ENCODE results near the gene PRKG1.
"Not testable (repeated sequence)": the region's sequence is repeated elsewhere in the genome, so short reads cannot be mapped to it uniquely, and the experiment has no call there.

PRKG1 gene

DNA sequence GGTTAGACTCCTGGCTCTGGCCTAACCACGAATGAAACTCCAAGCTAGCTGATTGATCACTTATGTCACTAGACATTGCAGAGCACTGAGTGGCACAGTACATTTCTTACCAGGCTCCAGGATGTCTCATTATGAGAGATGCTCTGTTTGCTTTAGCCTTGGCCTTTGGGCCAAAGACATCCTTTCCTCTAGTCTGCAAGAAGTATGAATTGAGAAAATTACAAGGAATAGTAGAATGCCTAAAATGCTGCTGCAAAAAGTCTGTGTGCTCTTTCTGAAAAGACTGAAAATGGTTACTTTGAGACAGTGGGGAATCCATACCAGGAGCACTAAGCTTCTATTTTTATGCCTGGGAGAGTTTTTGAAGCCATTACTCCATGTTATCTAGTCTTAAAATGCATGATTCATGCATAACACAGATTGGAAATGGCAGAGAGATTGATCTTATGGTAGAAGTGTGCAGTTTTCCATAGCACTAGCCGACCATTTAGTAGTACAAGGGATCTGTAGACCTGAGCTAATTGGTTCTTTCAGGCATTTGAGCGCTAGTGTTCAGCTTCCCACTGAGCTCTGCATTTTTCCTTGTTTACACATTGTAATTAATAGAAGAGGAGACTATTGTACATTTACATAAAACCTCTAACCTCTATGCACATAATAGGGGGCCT is 303.8 kb downstream of the PRKG1 start:
- no peak for DNase-seq (ENCODE audit: low read depth)

DNA sequence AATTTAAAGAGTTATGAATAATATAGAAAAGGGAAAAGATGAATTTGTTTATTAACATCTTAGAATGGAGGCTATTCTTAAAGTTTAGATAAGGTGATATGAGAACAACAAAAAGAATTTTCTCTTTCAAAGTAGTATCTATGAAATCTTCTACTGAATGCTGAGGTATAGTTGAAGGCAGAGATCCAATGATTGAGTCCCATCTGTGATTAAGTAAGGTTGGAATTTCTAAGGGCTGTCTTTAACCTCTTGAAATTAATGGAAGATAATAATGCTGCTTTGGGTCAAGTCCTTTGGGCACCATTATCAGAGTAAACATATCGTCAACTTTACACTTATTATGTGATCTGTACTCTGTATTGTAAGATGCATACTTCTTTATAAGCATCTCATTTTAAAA is 307.9 kb downstream of the PRKG1 start:
- peak; percentile 10 for DNase-seq (ENCODE audit: low read depth)

DNA sequence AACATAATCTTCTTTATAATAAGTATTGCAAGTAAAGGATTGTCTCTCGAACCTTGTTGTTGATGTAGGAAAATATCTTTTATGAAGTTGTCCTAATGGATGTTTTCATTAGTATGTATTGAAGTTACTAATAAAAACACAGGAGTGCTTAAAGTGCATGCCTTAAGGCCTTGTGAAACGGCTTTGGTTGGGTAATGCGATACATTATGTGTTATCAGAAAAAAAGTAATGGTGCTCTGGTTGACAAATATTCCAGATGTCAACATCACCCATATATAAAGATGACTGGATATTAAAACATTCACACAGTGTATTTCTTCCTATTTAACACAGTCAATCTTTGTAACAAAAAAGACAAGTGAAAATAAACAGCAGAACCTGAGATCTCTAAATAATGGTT is 310.7 kb downstream of the PRKG1 start:
- DNase-seq (ENCODE audit: low read depth): no peak

DNA sequence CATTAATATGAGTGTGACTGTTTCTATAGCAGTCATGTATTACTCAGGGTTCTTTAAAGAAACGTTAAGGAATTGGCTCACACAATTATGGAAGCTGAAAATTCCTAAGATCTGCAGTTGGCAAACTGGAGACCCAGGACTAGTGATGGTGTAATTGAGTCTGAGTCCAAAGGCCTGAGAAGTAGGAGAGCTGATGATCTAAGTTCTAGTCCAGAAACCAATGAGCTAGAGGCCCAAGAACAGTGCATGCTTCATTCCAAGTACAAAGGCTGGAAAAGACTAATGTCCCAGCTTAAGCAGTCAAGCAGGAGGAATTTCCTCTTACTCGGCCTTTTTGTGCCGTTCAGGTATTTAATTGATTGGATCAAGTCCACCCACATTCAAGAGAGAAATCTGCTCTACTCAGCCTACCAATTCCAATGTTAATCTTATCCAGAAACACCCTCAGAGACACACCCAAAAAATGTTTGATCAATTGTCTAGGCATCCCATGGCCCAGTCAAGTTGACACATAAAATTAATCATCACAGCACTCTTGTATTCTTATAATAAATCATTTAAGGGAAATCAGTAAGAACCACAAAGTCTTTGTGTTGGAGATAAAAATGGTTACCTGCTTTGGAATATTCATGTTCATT is 312.1 kb downstream of the PRKG1 start:
- DNase-seq (ENCODE audit: low read depth): peak; percentile 2

DNA sequence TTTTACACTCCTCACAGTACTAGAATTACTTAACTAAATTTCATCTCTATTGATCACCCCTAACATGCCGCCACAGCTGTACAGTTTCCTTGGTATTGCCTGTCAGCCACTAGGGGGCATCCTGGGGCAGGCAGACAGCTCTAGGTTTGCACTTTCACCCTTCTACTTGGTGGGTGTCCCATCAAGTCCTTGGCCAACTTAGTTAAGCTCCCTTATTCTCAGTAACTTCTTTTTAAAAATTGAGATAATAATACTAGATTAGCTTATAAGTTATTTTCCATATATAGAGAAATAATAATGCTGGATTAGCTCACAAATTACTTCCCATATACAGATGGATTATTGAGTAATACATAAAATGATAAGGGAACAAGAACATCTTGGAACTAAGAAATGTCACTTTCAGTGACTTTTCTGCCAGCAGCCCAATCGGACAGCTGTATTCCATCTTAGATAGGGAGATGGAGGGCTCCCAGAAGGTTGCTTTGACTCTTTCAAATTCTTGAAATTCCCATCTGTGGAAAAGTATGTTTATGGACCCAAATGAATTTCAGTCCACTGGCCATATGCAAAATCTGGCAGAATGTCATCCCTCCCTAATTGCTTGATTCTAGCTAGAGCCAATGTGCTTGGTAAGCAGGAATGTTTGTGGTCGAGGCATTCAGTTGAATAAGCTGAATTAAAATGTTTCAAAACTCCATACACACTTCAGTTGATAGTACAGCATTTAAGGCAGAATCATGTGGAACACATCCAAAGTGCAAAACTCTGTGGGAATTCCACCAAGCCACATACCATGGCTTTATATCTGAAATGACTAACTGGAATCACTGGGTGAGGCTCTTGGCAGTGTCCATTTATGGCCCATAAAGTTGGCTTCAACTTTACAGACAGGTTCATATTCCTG is 315.4 kb downstream of the PRKG1 start:
- peak; percentile 86 for DNase-seq (ENCODE audit: low read depth)

DNA sequence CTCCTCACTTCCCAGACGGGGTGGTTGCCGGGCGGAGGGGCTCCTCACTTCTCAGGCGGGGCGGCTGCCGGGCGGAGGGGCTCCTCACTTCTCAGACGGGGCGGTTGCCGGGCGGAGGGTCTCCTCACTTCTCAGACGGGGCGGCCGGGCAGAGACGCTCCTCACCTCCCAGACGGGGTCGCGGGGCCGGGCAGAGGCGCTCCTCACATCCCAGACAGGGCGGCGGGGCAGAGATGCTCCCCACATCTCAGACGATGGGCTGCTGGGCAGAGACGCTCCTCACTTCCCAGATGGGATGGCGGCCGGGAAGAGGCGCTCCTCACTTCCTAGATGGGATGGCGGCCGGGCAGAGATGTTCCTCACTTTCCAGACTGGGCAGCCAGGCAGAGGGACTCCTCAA is 318.7 kb downstream of the PRKG1 start:
- DNase-seq (ENCODE audit: low read depth): not testable (repeated sequence)

DNA sequence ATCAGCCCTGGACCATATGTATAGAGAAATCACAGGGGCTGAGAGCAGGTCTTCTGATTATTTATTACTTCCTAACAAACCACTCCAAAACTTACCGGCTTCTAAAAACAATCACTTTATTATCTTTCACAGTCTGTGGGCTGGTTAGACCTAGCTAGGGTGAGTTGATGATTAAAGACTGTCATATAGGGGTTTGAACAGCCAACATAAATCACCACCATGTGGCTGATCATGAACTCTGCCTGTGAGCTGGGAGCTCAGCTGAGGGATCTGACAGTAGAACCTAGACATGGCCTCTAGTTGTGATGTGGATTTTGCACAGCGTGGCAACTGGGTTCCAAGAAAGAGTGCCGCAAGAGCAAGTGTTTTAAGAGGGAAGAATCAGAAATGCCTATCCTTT is 319.8 kb downstream of the PRKG1 start:
- no peak for DNase-seq (ENCODE audit: low read depth)

DNA sequence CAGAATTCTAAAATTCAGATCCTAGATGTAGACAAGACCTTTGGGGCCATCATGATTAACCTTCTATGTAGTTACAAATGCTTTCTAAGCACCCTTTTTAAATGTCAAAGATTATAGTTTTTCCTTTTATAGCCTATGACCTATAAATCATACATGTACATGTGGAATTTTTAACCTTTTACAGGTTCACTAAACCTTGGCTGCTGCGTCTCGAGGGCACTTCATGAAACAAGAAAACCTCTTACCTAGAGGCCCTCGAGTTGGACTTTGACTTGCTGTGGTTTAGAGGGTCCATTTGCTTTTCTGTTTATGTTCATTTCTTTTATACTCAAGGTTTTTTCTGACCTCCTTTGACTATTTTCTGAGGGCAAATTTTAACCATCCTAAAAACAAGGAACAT is 323.0 kb downstream of the PRKG1 start:
- no peak for DNase-seq (ENCODE audit: low read depth)

DNA sequence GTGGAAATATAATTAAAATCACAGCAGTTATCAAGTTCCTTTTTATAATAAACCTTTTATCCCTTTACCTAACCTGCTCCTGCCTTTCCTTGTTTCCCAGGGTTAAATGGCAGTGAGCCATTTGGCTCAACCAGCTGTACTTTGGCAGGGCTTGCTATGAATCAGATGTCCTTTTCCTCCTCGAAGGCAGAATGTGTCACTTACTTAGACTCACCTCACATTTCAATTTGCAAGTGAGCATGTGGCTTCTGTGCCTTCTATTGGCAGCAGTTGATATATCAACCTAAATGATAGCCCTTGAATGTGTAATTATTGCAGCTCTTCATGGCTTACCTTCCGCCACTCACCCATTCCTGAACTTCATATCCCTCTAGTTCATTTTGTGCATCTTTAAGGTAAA is 323.4 kb downstream of the PRKG1 start:
- DNase-seq (ENCODE audit: low read depth): peak; percentile 58

DNA sequence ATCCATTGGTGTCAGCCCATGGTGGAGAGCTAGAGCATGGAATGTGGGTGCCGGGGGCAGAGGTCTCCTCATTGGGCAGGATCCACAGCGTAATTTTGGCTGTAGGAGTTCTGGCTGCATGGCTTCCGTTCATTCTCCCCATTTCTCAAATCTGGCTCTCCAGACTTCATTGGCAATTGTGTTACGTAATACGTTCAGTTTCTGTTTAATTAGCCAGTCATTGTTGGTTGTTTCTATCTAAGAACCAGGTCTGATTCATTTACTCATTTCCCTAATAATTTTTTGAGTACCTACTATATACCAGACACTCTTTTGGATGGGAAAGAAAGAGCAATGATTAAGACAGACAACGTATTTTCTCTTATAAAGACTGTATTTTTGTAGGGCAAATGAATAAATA is 325.6 kb downstream of the PRKG1 start:
- DNase-seq (ENCODE audit: low read depth): no peak

DNA sequence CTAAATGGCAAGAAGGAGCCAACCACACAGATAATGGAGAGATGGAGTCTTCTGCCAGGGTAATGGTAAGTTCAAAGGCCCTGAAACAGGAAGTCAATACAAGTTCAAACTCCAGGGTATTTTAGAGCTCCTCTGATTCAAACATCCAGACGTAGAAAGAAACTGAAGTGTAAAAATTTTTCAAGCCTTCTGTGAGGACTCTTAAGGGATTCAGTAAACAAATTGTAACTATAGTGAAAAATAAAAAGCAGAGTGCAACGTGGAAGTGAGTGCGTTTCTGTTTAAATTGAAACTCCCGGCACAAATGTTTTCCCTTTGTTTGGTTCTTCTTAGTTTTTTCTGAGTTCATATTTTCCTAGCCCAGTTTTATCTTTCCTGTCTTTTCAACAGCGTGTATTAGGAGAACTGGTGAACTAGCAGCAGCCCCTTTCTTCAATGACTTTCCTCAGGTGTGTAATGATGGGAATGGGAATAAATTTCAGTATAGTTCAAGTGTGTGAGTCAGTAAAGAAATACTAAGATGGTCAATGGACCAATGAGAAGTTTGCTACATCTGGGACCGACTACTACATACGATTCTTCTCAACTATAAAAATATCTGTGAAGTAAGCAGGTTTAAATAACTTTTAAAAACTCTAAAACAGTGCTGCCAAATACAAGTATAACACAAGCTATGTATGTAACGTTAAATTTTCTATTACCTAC is 326.3 kb downstream of the PRKG1 start:
- DNase-seq (ENCODE audit: low read depth): no peak

DNA sequence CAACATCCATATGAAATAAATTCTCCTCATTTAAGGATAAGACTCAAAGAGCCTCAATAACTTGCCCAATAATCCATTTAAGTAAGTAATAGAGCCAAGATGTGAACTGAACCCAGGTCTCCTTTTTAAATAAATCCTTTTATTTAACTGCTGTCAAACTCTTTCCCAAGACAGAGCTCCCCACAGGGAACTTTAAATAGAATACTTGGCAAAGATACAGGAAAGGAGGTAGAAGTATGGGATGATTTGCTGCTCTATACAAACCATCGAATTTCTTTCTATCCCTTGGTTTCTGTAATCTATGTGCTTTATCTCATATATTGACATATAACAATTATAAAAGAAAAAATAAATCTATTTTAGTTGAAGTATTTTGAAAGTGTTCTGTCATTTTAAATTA is 329.2 kb downstream of the PRKG1 start:
- DNase-seq (ENCODE audit: low read depth): no peak

DNA sequence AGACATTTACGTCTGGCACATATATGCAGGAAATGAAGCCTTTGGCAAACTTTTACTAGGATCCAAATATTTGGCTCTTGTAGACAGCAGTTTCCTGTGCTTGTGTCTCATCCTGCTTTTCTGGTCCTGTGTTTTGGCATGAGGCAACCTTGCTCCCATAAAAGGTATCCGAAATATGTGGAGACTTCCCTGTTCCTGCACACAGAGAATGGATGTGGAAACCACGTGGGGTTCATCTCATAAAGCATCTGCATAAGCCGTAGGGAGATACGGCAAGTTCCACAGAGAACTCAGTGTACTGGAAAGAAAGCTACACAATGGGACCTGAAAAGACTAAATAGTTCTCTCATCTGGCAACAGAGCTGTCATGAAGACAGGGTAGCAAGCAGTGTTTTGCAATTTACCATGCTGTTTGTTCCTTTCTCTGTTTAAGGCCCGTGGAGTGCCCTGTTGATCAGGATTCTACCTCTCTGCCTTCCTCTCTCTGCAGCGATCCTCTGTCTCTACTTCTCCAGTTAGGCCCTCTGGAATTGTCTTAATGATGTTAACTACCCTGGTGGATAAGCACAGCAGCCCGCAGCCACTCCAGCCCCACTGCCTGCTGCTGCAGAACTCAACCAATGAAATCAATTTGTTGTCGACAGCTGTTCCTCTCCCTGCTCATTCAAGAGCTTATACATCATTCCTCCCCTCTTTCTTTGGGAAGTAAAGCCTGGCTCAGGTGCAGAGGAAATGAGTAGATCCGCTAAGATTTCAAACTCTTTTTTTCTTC is 331.5 kb downstream of the PRKG1 start:
- no peak for DNase-seq (ENCODE audit: low read depth)

DNA sequence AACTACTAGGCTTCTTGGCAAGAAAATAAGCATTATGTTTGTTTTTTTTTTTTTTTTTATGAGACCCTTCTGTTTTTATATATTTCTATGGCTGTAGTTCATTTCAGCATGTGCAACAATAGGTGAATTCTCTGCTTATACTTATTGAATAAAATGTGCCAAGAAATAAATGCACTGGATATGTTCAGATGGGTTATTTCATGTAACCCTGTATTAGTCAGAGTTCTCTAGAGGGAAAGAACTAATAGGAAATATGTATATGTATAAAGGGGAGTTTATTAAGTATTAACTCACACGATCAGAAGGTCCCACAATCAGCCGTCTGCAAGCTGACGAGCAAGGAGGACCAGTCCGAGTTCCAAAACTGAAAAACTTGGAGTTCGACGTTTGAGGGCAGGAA is 332.3 kb downstream of the PRKG1 start:
- DNase-seq (ENCODE audit: low read depth): no peak

DNA sequence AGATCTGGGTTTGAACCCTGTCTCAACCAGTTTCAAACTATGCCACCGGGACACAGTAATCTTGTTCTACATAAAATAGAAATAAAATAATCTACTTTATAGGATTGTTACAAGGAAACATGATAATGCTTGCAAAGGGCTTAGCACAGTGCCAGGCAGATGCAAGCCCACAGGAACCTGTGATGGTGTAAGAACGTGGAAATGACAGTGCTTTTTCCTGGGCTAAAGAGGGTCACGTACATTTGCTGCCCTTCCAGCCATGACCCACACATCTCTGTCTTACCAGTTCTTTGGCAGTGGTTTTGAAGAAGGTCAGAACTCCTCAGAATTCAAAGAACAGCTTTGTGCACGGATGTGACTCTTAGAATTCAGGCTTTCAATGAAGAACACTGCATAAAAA is 342.2 kb downstream of the PRKG1 start:
- DNase-seq (ENCODE audit: low read depth): no peak

DNA sequence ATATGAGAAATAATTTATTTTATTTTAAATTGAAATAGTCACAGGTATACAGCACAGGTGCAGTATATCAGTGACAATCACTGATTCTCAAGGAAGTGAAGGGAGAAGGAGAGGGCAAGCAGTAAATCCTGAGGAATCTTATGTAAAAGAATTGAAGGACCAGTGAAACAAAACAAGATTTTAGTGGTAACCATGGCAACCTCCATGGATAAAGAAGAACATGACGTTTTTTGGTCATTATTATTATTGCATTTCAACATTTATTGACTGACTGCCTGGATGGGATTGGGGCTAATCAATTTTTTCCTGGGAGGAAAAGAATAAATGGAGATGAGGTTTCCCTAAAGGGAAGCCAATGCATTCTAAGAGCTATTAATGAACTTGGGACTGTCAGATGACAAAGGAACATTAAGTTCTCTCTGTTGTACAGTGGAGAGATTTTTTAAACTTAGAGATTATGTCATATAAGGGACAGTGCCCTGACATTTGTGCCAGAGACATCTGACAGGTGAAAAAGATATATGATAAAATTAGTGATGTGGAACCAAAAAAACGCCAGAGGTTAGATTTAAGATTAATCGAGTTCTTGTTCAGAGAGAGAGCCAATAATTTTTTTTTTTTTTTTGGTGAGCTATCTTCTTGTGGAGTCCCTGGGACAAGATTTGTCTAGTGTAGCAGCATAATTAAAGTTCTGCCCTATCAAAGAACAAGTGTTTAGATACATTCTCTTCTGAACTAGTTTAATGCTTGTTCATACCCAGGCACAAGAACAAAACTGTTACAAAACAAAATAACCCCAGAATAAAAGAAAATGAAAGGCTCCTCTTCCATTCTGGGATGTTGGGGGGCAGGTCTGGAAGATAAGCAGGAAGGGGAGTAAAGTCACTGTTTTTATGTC is 345.2 kb downstream of the PRKG1 start:
- DNase-seq (ENCODE audit: low read depth): no peak

DNA sequence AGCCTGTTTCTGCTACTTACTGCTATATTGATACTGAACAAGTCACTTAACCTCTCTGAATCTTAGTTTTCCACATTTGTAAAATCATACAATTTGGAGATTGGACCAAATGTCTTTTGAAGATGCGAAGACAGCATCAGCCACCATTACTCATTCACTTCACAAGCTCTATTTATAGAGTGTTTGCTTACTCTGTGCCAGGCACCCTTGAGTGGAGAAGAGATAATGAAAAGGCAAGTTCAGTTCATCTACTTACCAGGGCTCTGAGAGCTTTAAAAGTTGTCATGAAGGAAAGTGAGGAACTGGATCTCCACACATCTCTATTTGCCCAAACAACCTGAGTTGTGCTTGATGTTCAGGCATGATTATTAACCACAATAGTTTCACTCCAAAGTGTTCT is 347.6 kb downstream of the PRKG1 start:
- DNase-seq (ENCODE audit: low read depth): no peak

DNA sequence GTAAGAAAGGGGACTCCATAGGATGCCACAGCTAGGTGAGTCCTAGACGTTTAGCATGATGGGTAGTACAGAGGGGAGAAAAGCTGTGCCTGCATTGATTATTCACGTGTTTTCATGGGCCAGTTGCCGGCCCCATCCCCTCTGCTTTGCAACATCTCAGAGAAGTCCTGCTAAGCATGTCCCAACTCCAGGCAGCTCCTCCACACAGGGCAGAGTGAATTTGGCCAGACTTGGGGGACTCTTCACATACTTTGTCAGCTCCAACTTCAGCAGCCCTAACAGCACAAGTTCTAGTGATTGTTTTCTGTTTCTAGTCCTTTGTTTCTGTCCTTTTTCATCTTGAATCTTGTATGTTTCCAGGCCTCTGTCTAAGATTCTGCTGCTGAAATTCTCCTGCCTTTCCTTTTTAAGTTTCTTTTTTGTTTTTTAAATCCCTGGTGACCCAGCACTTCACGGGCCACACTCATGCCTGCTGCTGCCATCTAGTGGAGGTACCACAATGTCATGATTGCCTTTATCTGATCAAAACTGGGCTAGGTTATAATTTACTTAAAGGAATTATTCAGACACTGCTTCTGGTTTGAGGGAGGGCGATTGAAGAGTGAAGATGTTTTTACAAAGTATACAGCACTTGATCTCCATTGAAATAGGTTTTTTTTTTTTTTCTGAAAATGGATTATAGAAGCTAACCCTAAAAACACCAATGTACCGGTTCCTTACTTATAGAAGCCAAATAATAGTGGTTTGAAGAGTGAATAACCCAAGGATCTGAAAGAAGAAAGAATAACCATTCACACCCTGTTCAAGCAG is 348.2 kb downstream of the PRKG1 start:
- peak; percentile 61 for DNase-seq (ENCODE audit: low read depth)

DNA sequence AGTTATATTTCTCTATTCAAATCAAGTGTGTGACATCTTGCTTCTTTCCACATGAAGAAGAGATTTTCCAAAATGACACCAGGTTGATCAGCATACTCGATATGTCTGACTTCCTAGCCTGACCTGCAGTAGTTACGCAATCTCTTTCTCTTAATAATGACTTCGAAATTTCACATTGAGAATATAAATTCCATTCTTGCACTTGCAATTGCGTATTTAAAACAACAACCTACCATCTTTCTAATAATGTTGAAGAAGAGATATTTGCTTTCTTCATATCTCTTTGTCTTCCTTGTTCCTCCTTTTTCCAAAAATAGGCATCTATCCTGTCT is 348.8 kb downstream of the PRKG1 start:
- no peak for DNase-seq (ENCODE audit: low read depth)

DNA sequence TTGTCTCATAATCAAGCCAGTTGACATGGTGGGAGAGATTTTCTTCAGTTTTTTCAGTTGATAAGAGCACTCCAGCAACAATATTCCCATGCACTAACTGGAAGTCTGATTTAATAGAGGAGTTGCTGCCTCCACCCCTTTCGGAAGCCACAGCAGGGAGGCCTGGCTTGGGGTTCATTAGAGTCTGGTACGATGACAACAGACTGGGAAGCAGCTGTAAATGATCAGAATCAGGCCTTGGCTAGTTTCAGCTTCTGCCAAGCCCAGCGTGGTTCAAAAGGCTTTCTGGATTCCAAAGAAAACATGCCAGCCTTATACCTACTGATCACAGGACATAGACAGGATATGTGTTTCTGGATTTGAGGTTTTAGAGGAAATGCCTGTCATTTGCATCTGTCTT is 351.1 kb downstream of the PRKG1 start:
- DNase-seq (ENCODE audit: low read depth): no peak
